Kidney capillary endothelial cell (primary cell): Measurements from ENCODE around the gene OTC.

Experiments
- DNase-seq: peaks from one replicate; pipeline ENCODE4 v3.0.0-alpha.2; 2018; ENCODE audit warnings: low spot score

The OTC gene

GRCh38 chrX:38357747-38358673 is 5.6 kb downstream of the OTC start:
- no peak for DNase-seq

- DNase-seq: no peak
These were observed 10.6 kb downstream of the OTC start for GRCh38 chrX:38363046-38363445.

DNA sequence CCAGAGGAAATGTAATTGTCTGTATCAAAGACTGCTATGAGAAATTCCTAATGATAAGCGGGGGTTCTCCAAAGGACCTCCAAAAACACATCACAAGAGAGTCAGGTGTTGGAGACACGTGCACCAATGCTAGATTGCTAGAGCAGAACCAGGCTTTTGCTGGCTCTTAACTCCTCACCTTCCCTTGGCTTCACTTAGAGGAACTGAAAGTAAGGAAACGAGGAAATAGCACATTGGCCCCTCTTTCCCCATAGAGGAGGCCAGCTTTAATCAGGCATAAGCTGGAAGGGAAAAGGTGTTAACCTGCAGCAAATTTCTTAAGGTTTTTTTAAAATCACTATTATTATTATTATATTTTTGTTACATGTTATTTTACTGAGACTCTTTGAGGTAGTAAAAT is 13.6 kb downstream of the OTC start:
- DNase-seq: no peak

GRCh38 chrX:38368774-38369173 is 16.4 kb downstream of the OTC start:
- DNase-seq: no peak

GRCh38 chrX:38371641-38372040 is 19.2 kb downstream of the OTC start:
- DNase-seq: no peak

GRCh38 chrX:38374431-38374830 is 22.0 kb downstream of the OTC start:
- no peak for DNase-seq

DNA sequence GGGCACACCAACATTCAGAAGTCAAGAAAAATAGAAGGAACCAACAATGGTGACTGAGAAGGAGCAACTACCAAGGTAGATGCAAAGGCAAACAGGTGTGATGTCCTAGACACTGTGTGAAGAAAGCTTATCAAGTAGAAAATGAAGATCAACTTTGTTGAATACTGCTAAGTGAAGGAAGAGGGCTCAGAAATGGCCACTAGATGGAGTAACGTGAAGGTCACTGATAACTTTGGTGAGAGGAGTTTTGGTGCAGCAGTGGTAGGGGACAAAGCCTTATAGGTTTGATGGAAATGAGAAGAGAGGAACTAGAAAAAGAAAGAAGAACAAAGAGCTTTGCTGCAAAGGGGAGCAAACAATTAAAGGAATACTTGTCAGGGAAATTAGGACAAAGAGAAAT is 23.5 kb downstream of the OTC start:
- DNase-seq: peak; percentile 7

DNA sequence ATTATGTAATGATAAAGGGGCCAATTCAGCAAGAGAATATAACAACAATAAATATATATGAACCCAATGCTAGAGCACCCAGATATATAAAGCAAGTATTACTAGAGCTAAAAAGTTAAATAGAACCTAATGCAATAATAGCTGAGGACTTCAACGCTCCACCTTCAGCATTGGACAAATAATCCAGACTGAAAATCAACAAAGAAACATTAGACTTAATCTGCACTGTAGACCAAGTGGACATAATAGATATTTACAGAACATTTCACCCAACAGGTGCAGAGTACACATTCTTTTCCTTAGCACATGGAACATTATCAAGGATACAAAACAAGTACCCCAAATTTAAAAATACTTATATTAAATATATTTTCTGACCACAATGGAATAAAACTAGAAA is 24.3 kb downstream of the OTC start:
- DNase-seq: no peak

- no peak for DNase-seq
These were observed 26.7 kb downstream of the OTC start for GRCh38 chrX:38379088-38379487.

DNA sequence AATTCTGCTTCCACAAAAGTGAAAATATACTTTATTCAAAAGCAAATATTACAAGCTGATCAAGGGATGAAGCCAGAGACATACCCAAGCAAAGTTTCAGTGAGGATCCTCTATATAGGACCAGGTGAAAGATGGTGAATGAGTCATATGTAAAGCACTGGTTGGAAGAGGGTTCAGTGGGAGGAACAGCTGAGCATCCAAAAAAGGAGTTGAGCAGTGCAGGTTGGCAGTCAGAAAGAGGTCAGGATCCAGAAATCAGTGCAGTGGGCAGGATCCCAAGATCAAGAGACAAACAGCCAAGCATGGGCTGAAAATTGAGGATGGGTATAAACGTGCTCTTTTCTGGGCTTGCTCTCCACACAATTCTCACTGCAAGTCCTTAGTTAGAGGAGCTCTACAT is 30.3 kb downstream of the OTC start:
- no peak for DNase-seq

GRCh38 chrX:38400389-38400910 is 48.0 kb downstream of the OTC start:
- DNase-seq: no peak

DNA sequence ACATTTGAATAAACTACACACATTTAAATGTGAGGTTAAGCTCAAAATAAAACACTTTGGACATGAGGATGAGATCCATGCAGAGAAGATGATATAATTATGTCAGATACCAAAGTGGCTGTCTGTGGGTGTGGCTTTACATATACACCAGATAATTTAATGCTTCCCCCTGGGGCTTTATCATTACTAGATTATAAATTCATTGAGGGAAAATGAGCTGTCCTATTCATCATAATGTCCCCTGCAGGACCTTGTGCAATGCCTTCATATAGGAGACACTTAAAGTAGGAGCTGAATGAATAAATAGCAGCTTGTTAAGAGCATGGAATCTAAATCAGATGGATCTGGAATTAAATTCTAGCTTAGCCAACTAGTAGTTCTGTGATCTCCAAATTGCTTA is 49.7 kb downstream of the OTC start:
- DNase-seq: no peak

GRCh38 chrX:38403834-38404233 is 51.4 kb downstream of the OTC start:
- no peak for DNase-seq

DNA sequence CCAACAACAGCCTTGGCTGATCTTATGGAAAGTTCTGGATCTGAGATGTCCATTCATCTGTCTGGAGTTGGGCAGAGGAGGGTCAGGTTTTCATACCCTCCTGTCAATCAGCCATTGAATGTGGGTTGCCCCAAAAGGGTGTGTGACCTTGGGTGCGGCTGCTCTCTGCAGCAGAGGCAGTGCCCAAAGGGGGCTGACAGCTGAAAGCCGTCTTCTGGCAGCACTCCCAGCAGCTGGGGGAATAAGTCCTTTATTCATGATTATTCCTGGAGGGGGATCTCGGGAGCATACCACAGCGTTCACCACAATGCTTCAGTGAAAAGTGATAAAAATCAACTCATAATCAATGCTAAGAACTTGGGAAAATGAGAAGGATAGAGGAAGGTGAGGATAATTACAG is 54.7 kb downstream of the OTC start:
- DNase-seq: no peak

- no peak for DNase-seq
These were observed 56.9 kb downstream of the OTC start for GRCh38 chrX:38409289-38409688.

DNA sequence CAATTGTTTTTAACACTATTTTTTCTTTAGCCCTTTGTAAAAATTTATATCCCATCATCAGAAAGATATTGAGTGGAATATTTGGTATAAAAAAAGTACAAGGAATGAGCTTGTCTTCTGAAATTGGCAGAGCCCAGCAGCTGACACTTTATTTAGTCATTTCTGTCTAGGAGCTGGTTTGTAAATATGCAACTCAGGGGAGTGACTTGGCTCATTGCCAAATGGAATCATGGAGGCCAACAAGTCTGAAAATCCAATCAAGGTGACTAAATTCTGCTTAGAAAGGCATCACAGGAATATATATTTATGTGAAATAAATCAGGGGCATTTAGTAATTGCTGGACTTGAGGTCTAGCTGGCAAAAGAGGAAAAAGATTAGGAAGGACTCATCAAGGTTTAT is 74.4 kb downstream of the OTC start:
- DNase-seq: peak; percentile 8

- no peak for DNase-seq
These were observed 79.1 kb downstream of the OTC start for GRCh38 chrX:38431525-38431924.

- no peak for DNase-seq
These were observed 82.7 kb downstream of the OTC start for GRCh38 chrX:38435130-38435529.

GRCh38 chrX:38437093-38437492 is 84.7 kb downstream of the OTC start:
- no peak for DNase-seq

GRCh38 chrX:38438321-38438720 is 85.9 kb downstream of the OTC start:
- DNase-seq: no peak

DNA sequence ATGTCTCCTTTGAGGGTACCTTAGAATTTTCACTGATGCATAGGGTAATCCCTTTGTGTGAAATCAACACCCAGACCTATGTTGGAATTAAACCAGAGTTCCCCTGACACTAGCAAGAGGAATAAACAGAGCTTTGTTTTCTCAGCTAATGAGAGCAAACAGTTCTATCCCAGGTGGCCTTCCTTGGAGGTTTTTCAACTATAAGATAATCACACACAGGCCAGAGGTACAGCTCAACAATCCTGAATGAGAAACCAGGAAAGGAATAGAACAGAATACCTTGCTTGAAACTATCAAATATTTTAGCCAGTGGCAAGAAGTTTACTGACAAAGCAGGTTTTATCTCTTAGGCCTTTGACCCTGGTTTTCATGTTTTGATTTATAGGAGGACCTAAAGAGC is 100.2 kb downstream of the OTC start:
- DNase-seq: no peak

DNA sequence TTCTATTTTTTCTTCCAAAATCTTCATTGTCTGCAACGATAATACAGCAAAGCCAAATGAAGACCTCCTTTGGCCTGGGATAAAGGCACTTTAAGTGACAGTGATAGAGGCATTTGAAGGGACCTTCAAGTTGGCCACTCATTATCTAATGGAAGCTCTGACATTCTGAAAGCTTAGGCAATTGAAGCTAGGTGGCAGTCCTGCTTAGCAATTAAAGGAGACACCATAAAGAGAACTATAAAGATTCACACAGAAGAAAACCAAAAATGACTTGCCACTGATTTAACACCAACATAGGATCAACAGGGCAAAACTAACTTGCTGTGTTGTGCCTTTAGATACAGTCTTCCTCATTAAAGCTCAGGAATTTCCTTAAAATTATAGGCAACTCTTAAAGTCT is 105.7 kb downstream of the OTC start:
- DNase-seq: no peak

GRCh38 chrX:38462257-38462656 is 109.9 kb downstream of the OTC start:
- no peak for DNase-seq

- DNase-seq: no peak
These were observed 113.3 kb downstream of the OTC start for GRCh38 chrX:38465686-38466085.
